NB4 (cell line): ENCODE results near the gene TACSTD2.
A peak's percentile ranks its signal among the peaks of the same experiment; 100 is the strongest.
"Not testable (repeated sequence)": the region's sequence is repeated elsewhere in the genome, so short reads cannot be mapped to it uniquely, and the experiment has no call there.

Source experiments
- DNase-seq: peaks from one replicate; pipeline ENCODE4 v3.0.0; 2010; ENCODE audit warnings: low read depth
- H3K4me3 ChIP-seq: one replicate; pipeline ENCODE4 v1.5.1; 2011; ENCODE audit warnings: mild to moderate bottlenecking, low read depth, low read length, moderate library complexity
- MAX ChIP-seq: IDR thresholded peaks from 2 replicates; pipeline ENCODE4 v1.6.1; 2011; ENCODE audit warnings: low read depth, low read length
- MYC ChIP-seq: IDR thresholded peaks from 2 replicates; pipeline ENCODE4 v1.6.1; 2011; ENCODE audit warnings: low read depth, low read length
- POLR2A ChIP-seq: IDR thresholded peaks from 2 replicates; pipeline ENCODE4 v1.6.1; 2011; ENCODE audit warnings: mild to moderate bottlenecking; ENCODE audit not compliant: insufficient read length; ENCODE audit errors: extremely low read depth
- TF ChIP-seq, protein P1 (sequence below): IDR thresholded peaks from one replicate; pipeline ENCODE4 v1.5.1; 2012; ENCODE audit warnings: low read depth, low read length

Gene TACSTD2

DNA sequence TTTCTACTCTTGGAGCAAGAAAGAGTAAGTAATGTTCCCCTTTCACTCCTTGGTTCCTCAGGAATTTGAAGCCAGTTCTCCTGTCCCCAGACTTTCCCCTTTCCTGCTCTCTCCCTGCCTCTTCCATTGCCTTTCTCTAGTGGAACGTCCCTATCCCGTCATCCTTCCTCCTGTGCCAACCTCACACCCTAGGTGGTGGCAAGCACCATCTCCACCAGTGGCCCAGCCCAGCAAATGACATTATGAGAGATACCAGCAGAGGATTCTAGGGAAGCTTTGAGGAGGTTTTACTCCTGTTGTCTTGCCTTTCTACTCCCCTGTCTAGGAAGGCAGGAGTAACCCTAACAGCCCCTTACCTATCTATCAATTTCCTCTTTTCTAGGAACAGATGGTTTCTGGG is 8.1 kb upstream of the TACSTD2 start:
- no peak overlapping the region for H3K4me3 ChIP-seq
- TF ChIP-seq, protein P1, sequence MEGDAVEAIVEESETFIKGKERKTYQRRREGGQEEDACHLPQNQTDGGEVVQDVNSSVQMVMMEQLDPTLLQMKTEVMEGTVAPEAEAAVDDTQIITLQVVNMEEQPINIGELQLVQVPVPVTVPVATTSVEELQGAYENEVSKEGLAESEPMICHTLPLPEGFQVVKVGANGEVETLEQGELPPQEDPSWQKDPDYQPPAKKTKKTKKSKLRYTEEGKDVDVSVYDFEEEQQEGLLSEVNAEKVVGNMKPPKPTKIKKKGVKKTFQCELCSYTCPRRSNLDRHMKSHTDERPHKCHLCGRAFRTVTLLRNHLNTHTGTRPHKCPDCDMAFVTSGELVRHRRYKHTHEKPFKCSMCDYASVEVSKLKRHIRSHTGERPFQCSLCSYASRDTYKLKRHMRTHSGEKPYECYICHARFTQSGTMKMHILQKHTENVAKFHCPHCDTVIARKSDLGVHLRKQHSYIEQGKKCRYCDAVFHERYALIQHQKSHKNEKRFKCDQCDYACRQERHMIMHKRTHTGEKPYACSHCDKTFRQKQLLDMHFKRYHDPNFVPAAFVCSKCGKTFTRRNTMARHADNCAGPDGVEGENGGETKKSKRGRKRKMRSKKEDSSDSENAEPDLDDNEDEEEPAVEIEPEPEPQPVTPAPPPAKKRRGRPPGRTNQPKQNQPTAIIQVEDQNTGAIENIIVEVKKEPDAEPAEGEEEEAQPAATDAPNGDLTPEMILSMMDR, result no peak
- TF ChIP-seq POLR2A (no peak), MAX (no peak), MYC (no peak)
- peak; percentile 8 for DNase-seq

DNA sequence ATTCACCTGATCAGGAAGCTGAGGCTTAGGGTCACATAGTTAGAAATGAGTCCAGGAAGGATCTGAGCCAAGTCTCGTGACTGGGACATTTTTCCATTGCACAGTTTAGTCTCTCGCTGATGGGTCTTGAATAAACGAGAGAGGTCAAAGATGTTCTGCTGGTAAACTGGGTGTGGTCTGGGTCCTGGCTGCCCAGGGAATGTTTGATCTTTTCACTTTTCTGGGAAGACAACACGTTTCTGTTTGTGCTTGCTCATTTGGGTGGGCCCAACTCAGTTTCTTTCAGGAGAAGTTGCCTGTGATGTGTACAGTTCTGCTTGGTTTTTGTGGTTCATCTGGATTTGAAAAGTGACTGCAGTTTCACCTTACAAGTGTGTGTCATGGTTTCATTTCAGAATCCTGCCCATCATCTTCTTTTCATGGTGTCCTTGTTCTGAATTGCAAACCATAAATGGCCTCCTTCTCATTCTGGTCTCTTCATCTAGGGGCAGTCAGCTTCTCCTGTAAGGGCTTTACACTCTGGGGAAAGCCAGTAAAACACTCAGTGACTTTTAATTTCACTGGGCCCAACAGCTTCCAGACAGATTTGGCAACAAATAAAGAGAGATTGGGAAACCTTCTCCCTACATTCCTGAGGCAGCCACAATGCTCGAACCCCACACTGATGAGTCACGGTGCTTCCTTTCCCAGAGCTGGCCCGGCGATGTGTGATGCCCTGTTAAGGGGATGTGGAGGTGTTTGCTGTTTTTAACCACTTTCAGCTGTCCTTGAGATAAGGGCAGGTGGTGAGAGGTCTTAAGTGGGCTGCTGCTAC is 7.2 kb upstream of the TACSTD2 start:
- DNase-seq, result peak; percentile 85
- no peak overlapping the region for H3K4me3 ChIP-seq

GRCh38 chr1:58583496-58583895 is 6.4 kb upstream of the TACSTD2 start:
- no peak overlapping the region for H3K4me3 ChIP-seq
- TF ChIP-seq MYC (no peak), POLR2A (no peak), MAX (no peak)
- TF ChIP-seq, protein P1, result no peak
- DNase-seq, result peak; percentile 73

More for the DNA sequence above, 7.2 kb upstream of the TACSTD2 start:
- TF ChIP-seq, protein P1, result no peak
- no peak for TF ChIP-seq MYC
- no peak for TF ChIP-seq POLR2A

DNA sequence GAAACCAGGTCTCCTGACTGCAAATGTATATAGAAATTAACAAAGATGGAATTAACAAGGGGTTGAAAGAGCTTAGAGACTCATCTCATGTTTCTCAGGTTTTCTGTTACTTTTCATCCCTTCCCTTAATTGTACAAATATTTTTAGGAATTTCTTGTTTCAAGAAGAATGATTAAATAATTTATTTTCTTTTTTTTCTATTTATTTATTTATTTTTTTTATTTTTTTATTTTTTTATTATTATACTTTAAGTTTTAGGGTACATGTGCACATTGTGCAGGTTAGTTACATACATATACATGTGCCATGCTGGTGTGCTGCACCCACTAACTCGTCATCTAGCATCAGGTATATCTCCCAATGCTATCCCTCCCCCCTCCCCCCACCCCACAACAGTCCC is 5.1 kb upstream of the TACSTD2 start:
- not testable (repeated sequence) for DNase-seq, H3K4me3 ChIP-seq

- H3K4me3 ChIP-seq, result no peak overlapping the region
- TF ChIP-seq, protein P1, result no peak
- TF ChIP-seq MAX (no peak), POLR2A (no peak)
- no peak for DNase-seq
Observed at GRCh38 chr1:58581641-58582040, 4.6 kb upstream of the TACSTD2 start.

GRCh38 chr1:58580186-58580585 is 3.1 kb upstream of the TACSTD2 start:
- DNase-seq, result no peak
- TF ChIP-seq MAX, result no peak
- TF ChIP-seq, protein P1, result no peak
- TF ChIP-seq POLR2A, result no peak
- no peak for TF ChIP-seq MYC
- no peak overlapping the region for H3K4me3 ChIP-seq
